B cell (primary cell): ENCODE results near the gene COLGALT1. TPM values are rescaled to one million over a fixed set of nuclear protein-coding genes. Genes with fewer than 3 reads are reported as not detected.

Experiments used
- ATAC-seq: fragments of 200-7000 bp; cut with Tn5 transposase; one replicate; pipeline ENCODE4 v1.10.0; 2021; ENCODE audit warnings: low read depth, mild to moderate bottlenecking, moderate number of reproducible peaks, moderate library complexity
- CTCF ChIA-PET: fragments of 350-600 bp; sonication (Branson Sonifier 250); formaldehyde crosslinking; loops from one replicate; lab custom pipeline; 2021; ENCODE audit warnings: antibody characterized with exemption, inconsistent platforms; lab: Charles Lee
- POLR2A ChIA-PET: fragments of 350-600 bp; sonication (Branson Sonifier 250); formaldehyde crosslinking; loops from one replicate; lab custom pipeline; 2021; ENCODE audit warnings: antibody characterized with exemption; lab: Charles Lee
- DNase-seq: peaks from one replicate; pipeline ENCODE4 v3.0.0; 2013
- H2AFZ ChIP-seq: 2 replicates; pipeline ENCODE4 v1.6.1; 2012; ENCODE audit warnings: mild to moderate bottlenecking, low read depth, low read length; ENCODE audit not compliant: insufficient read depth, poor library complexity, severe bottlenecking
- H3K27ac ChIP-seq, 2 donors: 1 replicate in 1 of 2; 2 replicates in 1 of 2; pipeline ENCODE4 v1.5.1; 2012 to 2013; ENCODE audit warnings: low read length in 2 of 2, mild to moderate bottlenecking in 2 of 2, moderate library complexity in 1 of 2
- H3K27me3 ChIP-seq, 4 experiments: fragments of 200-600 bp in 1 of 4; sonication (generic) in 1 of 4; replicated peaks in 1 of 4; 1 replicate in 2 of 4; 2 replicates in 2 of 4; pipeline versions ENCODE4 v1.6.1 to v1.7.0; 2013 to 2016; ENCODE audit warnings: low read length in 3 of 4, mild to moderate bottlenecking in 2 of 4, mixed read lengths in 1 of 4, moderate library complexity in 1 of 4; ENCODE audit not compliant: insufficient read depth in 4 of 4, control insufficient read depth in 3 of 4; ENCODE audit errors: control extremely low read depth in 1 of 4
- H3K36me3 ChIP-seq, 2 experiments: replicated peaks in 1 of 2; 1 replicate in 1 of 2; 2 replicates in 1 of 2; pipeline versions ENCODE4 v1.6.1 to v1.7.1; 2013; ENCODE audit warnings: low read length in 1 of 2; ENCODE audit not compliant: insufficient read depth in 2 of 2, control insufficient read depth in 1 of 2; ENCODE audit errors: control extremely low read depth in 1 of 2, extremely low read depth in 1 of 2
- H3K4me1 ChIP-seq, 2 donors: fragments of 200-600 bp in 1 of 2; sonication (generic) in 1 of 2; 1 replicate in 1 of 2; 2 replicates in 1 of 2; pipeline versions ENCODE4 v1.5.1 to v1.6.1; 2013 to 2017; ENCODE audit warnings: low read length in 2 of 2; ENCODE audit not compliant: control insufficient read depth in 2 of 2, insufficient read depth in 2 of 2
- H3K4me2 ChIP-seq: replicated peaks from 2 replicates; pipeline ENCODE3; 2012; ENCODE audit warnings: mild to moderate bottlenecking, low read depth, low read length; ENCODE audit not compliant: poor library complexity, severe bottlenecking
- H3K4me3 ChIP-seq, 5 experiments: fragments of 200-600 bp in 1 of 5; sonication (generic) in 1 of 5; 1 replicate in 3 of 5; 2 replicates in 2 of 5; pipeline versions ENCODE4 v1.5.1 to v1.7.0; 2011 to 2016; ENCODE audit warnings: low read length in 4 of 5, mild to moderate bottlenecking in 4 of 5, low read depth in 2 of 5, control low read depth in 1 of 5, moderate library complexity in 1 of 5; ENCODE audit not compliant: insufficient read depth in 1 of 5; ENCODE audit errors: control extremely low read depth in 1 of 5, extremely low read depth in 1 of 5
- H3K79me2 ChIP-seq: fragments of 200-600 bp; sonication (generic); one replicate; pipeline ENCODE4 v1.6.0; 2016; ENCODE audit warnings: low read length; ENCODE audit not compliant: control insufficient read depth, insufficient read depth
- H3K9ac ChIP-seq: fragments of 200-600 bp; sonication (generic); 2 replicates; pipeline ENCODE4 v1.6.1; 2017; ENCODE audit warnings: mild to moderate bottlenecking, low read length, moderate library complexity
- H3K9me3 ChIP-seq, 3 donors: one replicate each; pipeline versions ENCODE4 v1.6.1 to v1.7.1; 2013; ENCODE audit warnings: low read length in 2 of 3; ENCODE audit not compliant: control insufficient read depth in 2 of 3, insufficient read depth in 1 of 3; ENCODE audit errors: control extremely low read depth in 1 of 3
- H4K20me1 ChIP-seq: 2 replicates; pipeline ENCODE4 v1.6.0; 2012; ENCODE audit warnings: mild to moderate bottlenecking, low read length; ENCODE audit not compliant: insufficient read depth, control insufficient read depth, poor library complexity, severe bottlenecking
- H3K27ac Mint-ChIP-seq: one replicate; pipeline ENCODE4 v1.8.0; 2021; ENCODE audit warnings: mixed read lengths
- H3K27me3 Mint-ChIP-seq: one replicate; pipeline ENCODE4 v1.8.0; 2021; ENCODE audit warnings: mixed read lengths
- H3K4me1 Mint-ChIP-seq: one replicate; pipeline ENCODE4 v1.8.0; 2021; ENCODE audit warnings: mixed read lengths
- H3K4me3 Mint-ChIP-seq: one replicate; pipeline ENCODE4 v1.8.0; 2021; ENCODE audit warnings: mixed read lengths
- H3K9me3 Mint-ChIP-seq: one replicate; pipeline ENCODE4 v1.8.0; 2022; ENCODE audit warnings: mixed read lengths; ENCODE audit not compliant: insufficient read depth
- EZH2 ChIP-seq: IDR thresholded peaks from 2 replicates; pipeline ENCODE4 v1.6.1; 2012; ENCODE audit warnings: borderline replicate concordance, low read depth, mild to moderate bottlenecking, moderate library complexity, low read length; ENCODE audit not compliant: insufficient read depth, poor library complexity, severe bottlenecking
- WGBS: methylation state at CpG from one replicate; pipeline ENCODE4 v1.1.5; 2013; ENCODE audit warnings: missing lambda C conversion rate; ENCODE audit not compliant: insufficient coverage; 5-methylcytosine and 5-hydroxymethylcytosine counted together
- intact Hi-C: fragments of 100-400 bp; cut with micrococcal nuclease; formaldehyde crosslinking; loops from one replicate; pipeline ENCODE4 v1.10.0; 2022
- polyA plus RNA-seq: library from polyadenylated mRNA; depleted of rRNA; stranded (reverse); fragments of >200 nt; gene quantifications from 2 replicates; pipeline ENCODE4 v1.2.3, GENCODE V29; 2012
- total RNA-seq, 2 donors: library from RNA; stranded (reverse); fragments of 120-200 nt in 1 of 2; gene quantifications; 1 replicate in 1 of 2; 2 replicates in 1 of 2; pipeline versions ENCODE4 v1.2.3 to v1.2.4, GENCODE V29; 2013 to 2022
- TF ChIP-seq, protein P1 (sequence below): fragments of 200-600 bp; IDR thresholded peaks from one replicate; pipeline ENCODE4 v1.8.0; 2022; ENCODE audit warnings: antibody characterized with exemption, mild to moderate bottlenecking

The COLGALT1 gene
- total and polyA plus RNA-seq, 2 donors (not counting 1 experiment from before 2014, with no cell fraction given) = 108 to 126 TPM

DNA sequence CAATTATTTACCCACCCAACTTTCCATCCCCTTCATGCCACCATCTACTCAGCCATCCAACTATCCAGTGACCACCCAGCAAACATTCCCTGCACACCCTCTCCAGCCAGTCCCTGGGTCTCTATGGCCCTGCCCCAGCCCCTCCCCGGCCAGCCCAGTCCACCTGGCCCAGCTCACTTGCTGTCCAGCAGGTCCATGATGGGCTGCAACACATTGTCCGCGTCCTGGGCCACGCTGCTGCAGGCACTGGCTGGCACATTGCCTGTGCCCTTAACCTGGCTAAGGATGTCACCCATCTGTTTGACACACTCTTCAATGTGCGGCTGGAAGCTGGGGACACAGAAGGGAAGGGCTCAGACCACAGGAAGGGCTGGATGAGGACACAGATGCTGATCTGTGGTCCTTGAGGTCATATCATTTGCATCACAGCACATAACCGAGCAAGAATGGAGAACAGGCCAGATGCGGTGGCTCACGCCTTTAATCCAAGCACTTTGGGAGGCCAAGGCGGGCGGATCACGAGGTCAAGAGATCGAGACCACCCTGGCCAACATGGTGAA, 71.1 kb downstream of the COLGALT1 start:
- WGBS = 62% methylated on average over 6 of the region's 12 CpGs
- ChIA-PET CTCF (no interaction called here), POLR2A (no interaction called here)
- no peak overlapping the region for H3K27ac Mint-ChIP-seq
- Histone ChIP-seq H3K36me3 (no peaks in the 10 kb centered on the region), H3K9me3 (peaks cover 0 to 14% (median 7%) of the 10 kb centered on the region in 3 donors), H3K79me2 (no peaks in the 10 kb centered on the region), H3K4me2 (no peak overlapping the region), H3K27ac (no peak overlapping the region), H3K4me1 (no peaks in the 10 kb centered on the region), H3K9ac (no peak overlapping the region), H3K4me3 (no peak overlapping the region), H2AFZ (no peak overlapping the region), H4K20me1 (no peaks in the 10 kb centered on the region), H3K27me3 (peaks cover 0 to 3% (median 0%) of the 10 kb centered on the region in 4 experiments)
- DNase-seq = no peak
- no peak for ATAC-seq
- H3K27me3 Mint-ChIP-seq = peaks cover 21% of the 10 kb centered on the region
- no peaks in the 10 kb centered on the region for H3K4me1 Mint-ChIP-seq
- H3K9me3 Mint-ChIP-seq = peaks cover 8% of the 10 kb centered on the region
- H3K4me3 Mint-ChIP-seq = no peak overlapping the region
- intact Hi-C loops = no loop called here
- TF ChIP-seq, protein P1, sequence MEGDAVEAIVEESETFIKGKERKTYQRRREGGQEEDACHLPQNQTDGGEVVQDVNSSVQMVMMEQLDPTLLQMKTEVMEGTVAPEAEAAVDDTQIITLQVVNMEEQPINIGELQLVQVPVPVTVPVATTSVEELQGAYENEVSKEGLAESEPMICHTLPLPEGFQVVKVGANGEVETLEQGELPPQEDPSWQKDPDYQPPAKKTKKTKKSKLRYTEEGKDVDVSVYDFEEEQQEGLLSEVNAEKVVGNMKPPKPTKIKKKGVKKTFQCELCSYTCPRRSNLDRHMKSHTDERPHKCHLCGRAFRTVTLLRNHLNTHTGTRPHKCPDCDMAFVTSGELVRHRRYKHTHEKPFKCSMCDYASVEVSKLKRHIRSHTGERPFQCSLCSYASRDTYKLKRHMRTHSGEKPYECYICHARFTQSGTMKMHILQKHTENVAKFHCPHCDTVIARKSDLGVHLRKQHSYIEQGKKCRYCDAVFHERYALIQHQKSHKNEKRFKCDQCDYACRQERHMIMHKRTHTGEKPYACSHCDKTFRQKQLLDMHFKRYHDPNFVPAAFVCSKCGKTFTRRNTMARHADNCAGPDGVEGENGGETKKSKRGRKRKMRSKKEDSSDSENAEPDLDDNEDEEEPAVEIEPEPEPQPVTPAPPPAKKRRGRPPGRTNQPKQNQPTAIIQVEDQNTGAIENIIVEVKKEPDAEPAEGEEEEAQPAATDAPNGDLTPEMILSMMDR = no peak
- TF ChIP-seq EZH2 = no peak

DNA sequence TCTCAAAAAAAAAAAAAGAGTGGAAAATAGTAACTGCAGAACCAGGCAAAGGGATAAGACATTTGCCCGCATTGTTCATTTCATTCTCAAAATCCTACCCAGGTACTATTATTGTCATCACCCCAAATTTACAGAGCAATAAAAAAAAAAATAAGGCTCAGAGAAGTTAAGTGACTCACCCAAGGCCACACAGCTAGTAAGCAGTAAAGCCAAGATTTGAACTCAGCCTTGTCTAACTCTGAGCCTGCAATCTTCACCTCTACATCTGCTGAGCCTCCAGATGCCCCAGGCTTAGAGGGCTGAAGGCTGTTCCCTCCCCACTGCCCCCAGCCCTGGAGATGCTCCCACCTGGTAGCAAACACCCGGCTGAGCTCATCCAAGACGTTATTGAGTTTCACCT, 71.7 kb downstream of the COLGALT1 start:
- Histone ChIP-seq H3K79me2 (no peaks in the 10 kb centered on the region), H3K27ac (no peak overlapping the region), H3K4me3 (no peak overlapping the region), H3K36me3 (no peaks in the 10 kb centered on the region), H4K20me1 (no peaks in the 10 kb centered on the region), H2AFZ (no peak overlapping the region), H3K4me2 (no peak overlapping the region), H3K27me3 (peaks cover 0 to 3% (median 0%) of the 10 kb centered on the region in 4 experiments), H3K9ac (no peak overlapping the region), H3K4me1 (no peaks in the 10 kb centered on the region), H3K9me3 (peaks cover 0 to 9% (median under 1%) of the 10 kb centered on the region in 3 donors)
- intact Hi-C loops = no loop called here
- H3K9me3 Mint-ChIP-seq = peaks cover 1% of the 10 kb centered on the region
- TF ChIP-seq, protein P1 = no peak
- no peak for TF ChIP-seq EZH2
- POLR2A ChIA-PET = no interaction called here
- no peak overlapping the region for H3K4me3 Mint-ChIP-seq
- WGBS = 87% methylated on average over 2 of the region's 3 CpGs
- peaks cover 19% of the 10 kb centered on the region for H3K27me3 Mint-ChIP-seq
- no peak for DNase-seq
- no peak for ATAC-seq
- CTCF ChIA-PET = interaction anchor here (0.7 kb wide), 1 partner anchor 52 kb away, joined by 6 read pairs; no protein-coding TSS in a partner anchor
- H3K4me1 Mint-ChIP-seq = no peaks in the 10 kb centered on the region
- H3K27ac Mint-ChIP-seq = no peak overlapping the region
